SW480 (cell line): ENCODE data around the gene FUZ.

ENCODE experiments used
- DNase-seq: peaks from one replicate; pipeline ENCODE4 v3.0.0-alpha.2; 2016; ENCODE audit warnings: low spot score

Gene FUZ, protein sequence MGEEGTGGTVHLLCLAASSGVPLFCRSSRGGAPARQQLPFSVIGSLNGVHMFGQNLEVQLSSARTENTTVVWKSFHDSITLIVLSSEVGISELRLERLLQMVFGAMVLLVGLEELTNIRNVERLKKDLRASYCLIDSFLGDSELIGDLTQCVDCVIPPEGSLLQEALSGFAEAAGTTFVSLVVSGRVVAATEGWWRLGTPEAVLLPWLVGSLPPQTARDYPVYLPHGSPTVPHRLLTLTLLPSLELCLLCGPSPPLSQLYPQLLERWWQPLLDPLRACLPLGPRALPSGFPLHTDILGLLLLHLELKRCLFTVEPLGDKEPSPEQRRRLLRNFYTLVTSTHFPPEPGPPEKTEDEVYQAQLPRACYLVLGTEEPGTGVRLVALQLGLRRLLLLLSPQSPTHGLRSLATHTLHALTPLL

DNA sequence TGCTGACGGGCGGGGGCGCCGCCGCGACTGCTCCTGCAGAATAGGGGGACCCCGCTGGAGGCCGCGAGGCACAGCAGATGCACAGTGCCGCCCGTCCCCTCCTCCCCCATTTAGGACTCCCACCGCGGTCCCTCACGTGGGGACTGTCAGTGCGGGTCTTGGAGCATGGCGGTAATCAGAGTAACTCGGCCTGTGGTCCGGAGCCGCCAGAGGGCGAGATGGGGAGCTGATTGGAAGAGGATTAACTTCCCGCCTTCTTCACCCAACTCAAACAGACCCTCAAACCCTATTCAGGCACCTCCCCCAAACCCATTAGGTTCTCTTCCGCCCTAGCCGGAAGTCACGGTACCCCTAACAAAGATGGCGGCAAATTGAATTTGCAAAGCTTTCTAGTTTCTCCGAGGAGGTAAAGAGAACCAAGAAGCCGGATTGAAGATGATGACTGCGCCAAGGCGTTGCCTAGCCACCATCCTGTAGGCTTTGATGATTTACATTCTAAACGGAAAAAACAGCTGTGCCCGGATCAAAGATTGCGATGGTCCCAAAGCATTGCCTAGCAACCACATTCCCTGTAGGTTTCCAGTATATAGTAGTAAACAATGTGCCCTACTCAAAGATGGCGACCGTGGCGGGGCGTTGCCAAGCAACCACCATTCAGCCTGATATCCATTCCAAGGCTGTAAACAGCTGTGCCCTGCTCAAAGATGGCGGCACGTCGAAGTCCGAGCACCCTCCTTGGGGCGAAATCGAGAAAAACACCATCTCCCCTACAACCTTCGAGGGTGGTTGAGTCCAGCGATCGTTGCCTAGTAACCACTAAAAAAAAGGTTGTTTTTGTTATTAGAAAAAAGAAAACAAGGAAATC is at the start of gene FUZ:
TSS of gene FUZ (minus strand) at position 296 of the 865 bp plus-strand sequence. CDS start at position 110, 186 bp downstream.
- DNase-seq = peak; percentile 98

DNA sequence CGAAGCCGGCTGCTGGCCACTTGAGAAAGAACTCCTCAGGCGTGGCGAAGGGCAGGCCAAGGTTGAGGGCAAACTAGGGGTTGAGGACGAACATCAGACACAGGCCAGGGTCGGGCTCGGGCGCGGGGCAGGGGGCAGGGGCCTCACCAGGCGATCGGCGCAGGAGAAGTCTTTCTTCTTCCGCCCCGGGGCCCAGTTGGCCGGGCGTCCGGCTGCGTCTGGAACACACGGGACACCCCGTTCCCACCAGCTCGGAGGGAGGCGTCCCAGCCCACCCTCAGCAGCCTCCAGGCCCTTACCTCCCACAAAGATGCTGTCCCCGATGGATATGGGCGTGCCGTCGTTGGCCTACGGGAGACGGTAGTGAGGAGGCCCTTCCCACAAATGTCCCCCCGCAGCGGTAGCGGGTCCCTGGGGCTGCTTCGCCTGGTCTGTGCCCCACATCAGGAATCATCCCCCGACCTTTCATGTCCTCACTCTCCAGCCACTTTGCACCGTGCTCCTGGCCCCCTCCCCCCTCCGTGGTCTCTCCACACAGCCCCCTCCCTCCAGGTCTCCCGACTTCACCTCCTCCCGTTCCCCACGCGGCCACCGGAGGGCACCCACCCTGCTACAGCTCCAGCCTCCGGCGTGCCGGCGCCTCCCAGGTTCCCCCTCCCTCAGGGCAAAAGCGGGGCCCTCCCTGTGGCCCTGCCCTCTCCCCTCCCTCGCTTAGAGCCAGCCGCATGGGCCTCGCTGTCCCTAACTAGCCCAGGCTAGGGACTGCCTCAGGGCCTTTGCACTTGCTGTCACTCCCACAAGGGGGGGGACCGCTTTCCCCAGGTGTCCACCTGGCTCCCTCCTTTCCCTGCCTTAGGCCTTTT is 49.5 kb upstream of the FUZ start:
- DNase-seq = no peak

DNA sequence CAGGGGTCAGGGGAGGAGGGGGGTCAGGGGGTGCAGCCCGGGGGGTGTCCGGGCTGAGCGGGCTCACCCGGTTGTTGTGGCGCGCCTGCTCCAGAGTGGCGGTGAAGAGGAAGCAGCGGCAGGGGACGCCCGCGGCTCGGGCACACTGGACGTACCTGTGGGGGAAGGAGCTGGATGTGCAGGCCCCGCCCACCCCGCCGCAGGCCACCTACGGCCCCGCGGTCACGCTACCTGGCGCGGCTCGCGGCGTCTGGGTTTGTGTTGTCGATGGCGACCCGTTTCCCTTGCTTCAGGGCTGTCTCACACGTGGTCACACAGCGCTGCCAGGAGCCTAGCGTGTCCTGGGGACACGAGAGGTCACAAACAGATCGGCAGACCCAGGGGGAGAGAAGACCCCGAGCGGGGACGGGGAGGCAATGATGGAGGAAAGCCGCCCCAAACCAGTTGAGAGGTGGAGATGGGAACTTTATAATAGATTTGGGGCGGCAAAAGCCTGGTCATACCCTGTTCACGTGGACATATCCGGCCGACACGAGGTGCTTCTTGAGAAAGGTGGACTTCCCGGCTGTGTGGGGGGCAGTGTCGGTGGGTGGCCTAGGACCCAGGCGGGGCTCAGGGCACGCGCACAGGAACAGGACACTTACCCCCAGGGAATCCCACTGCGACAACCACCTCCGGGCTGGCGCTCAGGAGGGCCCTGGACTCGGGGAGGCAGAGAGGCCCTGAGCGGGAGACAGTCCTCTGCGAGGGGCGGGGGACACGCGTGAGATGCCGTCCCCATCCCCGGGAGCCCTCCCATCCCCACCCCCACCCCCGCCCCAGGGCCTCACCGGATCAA is 48.7 kb upstream of the FUZ start:
- no peak for DNase-seq

DNA sequence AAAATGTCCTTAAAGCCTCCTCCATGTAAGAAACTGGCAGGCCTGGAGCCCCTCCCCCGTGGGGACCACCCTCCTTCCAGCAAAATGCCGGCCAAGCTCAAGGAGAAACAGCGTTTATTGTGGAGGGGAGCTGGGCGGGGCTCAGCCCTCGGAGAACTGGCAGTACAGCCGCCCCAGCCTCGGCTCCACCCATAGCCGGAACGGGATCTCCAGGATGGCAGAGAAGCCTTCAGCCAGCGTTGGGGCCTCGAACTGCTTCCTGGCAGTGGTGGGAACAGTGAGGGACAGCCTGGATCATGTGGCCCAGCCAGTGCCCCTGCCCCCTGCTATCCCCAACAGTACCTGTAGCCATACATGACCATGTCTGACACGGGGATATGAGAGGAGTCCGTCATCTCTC is 48.0 kb upstream of the FUZ start:
- DNase-seq = no peak

DNA sequence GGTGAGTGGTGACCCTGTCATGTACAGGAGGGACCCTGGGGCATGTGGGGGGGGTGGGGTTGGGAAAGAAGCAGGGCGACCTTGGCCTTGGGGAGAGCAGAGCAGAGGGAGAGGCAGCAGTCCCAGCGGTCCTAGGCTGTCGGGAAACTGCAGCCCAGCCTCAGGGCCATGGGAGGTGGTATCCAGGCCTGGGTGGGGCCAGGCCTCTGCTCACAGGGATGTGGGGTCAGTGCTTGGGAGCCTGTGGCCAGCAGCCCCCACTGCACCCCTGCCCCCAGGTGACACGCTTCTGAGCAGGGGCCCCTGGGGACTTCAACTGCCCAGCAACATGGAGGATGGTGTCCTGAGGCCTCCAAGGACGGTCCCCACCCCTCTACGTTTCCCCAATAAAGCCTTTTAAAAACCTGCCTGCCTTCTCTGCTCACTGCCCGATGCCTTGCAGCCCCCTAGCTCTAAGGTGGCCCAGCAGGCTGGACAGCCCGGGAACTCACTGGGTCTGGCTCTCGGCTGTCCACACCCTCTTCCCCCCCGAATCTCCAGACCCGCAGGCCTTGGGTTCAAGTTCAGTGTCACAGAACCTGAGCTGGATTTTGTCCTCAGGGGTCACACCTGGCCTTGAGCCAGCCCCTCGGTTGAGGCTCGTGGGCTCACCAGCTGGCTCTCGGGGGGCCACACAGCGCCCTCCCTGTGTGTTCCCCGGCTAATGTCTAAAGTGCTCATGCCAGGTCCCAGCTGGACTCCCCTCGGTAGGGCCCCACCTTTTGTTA is 47.4 kb upstream of the FUZ start:
- DNase-seq = no peak

DNA sequence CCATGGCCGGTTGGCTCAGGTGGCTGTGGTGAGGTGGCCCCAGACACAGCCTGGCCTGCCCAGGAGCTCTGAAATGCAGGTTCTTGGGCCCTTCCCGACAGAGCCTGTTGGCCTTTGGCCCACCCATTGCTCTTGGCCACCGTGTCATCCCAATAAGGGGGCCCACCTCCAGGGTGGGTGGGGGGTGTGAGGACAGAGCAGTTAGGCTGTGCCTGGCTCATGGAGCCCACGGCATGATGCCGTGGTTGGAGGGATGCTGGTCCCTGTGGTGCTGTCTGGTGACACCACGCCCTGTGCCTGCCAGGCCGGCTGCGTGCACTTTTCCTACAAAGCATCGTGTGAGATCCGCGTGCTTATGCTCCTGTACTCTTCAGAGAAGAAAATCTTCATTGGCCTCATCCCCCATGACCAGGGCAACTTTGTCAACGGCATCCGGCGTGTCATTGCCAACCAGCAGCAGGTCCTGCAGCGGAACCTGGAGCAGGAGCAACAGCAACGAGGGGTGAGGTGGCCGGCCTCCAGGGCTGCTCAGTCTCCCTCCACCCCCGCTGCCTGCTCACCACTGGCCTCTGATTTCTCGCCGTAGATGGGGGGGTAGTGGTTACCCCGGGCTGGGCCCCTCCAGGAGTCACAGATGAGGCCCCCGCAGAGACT is 46.7 kb upstream of the FUZ start:
- DNase-seq = no peak

DNA sequence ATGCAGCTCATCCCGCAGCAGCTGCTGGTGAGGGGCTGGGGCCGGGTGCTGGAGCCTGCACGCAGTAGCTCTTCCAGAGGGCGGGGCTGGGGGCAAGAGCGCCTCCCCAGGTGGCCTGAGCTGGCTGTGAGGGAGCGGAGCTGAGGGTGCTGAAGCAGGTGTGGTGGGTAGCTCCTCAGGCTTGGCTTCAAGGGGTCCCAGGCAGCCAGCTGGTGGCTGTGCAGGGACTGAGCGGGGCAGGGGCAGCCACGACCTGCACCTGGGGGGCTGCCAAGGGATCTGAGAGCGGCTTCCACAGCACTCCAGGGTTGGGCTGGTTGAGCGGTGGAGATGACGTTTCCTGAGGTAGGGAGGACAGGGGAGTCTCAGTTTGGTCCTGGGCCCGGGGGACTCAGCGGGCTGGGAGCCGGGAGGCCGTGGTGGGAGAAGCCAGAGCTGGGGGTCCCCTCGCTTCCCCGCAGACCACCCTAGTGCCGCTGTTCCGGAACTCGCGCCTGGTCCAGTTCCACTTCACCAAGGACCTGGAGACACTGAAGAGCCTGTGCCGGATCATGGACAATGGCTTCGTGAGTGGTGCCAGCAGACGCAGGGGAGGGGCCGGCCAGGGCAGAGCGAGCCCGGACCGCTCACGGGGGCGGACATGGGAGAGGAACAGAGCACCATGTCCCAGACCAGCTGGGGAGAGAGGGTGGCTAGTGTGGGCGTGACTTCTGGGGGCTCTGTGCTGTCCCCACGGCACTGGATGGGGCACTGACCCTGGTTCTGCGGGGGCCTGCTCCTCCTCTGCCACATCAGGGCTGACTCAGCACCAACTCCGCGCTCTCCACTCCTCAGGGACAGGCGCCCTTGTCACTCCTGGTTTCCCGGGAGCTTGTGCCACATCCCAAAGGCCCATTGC is 45.2 kb upstream of the FUZ start:
- no peak for DNase-seq

DNA sequence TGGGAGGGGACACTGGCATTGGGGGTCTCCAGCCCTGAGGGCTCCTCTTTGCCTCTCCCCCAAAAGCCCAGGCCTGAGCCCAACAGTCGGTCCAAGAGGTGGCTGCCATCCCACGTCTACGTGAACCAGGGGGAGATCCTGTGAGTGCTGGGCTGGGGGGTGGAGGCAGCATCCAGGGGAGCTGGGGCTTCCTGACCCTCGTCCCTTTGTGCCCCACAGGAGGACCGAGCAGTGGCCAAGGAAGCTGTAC is 44.7 kb upstream of the FUZ start:
- no peak for DNase-seq

DNA sequence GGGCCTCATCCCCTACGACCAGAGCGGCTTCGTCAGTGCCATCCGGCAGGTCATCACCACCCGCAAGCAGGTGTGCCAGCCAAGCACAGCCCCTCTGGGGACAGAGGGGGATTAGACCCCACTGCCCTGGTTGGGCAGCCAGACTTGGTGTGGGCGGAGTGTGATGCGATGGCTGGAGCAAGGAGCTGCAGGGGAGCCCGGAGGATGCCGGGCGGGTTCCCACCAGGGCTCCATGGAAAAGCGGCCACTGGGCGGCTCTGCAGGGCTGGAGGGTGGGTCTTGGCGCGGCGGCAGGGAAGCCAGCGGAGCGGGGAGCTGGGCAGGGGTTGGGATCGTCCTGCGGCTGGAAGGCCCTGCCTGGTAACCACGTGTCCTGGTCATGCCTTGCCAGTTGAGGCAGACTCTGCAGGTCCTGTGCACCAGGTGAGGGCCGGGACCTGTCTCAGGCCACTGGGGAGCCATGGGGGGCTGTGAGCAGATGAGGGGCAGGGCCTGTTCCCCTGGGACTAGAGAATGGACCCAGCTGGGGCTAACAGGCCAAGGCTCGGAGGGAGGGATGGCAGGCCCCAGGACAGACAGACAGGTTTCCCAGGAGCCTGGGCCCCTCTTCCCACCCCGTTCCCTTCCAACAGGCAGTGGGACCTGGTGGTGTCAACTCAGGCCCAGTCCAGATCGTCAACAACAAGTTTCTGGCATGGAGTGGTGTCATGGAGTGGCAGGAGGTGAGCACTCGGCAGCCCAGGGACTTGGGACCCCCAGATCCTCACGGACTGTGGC is 44.2 kb upstream of the FUZ start:
- DNase-seq = no peak

DNA sequence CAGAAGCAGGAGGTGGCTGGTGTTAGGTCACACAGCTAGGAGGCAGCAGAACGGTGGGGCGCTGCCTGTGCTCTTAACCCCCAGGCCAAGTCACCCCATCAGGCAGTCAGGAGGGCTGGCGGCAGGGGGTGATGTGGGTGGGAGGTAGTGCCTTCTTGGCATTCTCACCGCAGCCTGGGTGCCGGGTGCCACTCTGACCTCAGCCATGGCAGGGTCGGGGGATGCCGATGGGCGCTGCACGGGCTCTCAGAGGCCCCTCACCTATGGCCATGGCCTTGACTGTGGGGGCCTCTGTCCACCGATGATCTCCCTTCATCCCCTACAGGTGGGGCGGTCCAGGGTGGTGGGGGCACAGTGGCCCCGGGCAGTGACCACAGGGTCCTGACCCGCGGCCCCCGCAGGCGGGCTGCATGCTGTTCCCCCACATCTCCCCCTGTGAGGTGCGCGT is 43.5 kb upstream of the FUZ start:
- no peak for DNase-seq

DNA sequence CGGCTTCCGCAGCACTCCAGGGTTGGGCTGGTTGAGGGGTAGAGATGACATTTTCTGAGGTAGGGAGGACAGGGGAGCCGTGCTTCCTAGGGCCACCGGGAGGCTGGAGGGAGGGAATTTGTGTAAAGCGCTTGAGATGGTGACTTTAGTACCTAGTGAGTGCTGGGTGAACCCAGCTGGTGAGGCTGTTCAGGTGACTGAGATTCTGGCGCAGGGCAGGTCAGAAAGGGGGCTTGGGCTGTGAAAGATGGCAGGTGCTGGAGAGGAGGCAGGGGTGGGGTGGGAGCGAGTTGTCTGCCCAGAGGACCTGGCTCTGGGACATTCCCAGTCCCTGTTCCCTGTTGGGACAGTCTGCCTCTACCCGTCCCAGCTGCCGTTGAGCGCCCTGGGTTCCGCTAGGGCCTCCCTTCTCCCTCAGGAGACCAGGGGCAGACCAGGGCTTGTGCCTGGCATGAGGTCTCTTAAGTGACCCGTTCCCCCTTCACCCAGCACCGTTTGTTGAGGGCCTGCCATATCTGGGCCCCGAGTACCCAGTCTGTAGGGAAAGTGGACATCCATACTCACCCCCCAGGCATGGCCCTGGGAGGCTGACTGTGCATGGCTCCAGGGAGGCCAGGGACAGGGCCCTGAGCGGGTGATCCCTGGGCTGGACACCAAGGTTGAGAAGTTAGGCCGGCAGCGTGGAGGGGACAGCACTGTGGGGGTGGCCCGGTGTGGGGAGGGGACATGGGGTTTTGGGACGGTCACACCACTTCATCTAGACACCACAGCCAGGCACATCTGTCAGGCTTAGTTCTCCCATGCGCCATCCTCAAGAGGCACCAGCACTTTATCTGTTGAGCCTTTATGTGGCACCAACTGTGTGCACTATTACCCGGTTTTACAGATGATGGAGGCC is 42.8 kb upstream of the FUZ start:
- DNase-seq = no peak

DNA sequence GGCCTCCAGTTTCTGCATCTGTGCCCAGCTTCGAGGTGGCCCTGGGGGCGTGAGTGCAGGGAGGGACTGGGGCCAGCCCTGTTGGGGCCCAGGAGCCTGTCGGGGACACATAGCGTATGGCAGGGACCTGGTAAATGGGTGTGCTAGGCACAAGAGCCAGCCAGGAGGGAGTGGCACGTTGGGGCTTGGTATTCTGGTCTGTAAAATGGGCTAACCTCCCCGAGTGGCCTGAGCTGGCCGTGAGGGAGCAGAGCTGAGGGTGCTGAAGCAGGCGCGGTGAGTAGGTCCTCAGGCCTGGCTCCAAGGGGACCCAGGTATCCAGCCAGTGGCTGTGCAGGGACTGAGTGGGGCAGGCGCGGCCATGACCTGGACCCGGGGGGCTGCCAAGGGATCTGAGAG is 42.2 kb upstream of the FUZ start:
- no peak for DNase-seq

DNA sequence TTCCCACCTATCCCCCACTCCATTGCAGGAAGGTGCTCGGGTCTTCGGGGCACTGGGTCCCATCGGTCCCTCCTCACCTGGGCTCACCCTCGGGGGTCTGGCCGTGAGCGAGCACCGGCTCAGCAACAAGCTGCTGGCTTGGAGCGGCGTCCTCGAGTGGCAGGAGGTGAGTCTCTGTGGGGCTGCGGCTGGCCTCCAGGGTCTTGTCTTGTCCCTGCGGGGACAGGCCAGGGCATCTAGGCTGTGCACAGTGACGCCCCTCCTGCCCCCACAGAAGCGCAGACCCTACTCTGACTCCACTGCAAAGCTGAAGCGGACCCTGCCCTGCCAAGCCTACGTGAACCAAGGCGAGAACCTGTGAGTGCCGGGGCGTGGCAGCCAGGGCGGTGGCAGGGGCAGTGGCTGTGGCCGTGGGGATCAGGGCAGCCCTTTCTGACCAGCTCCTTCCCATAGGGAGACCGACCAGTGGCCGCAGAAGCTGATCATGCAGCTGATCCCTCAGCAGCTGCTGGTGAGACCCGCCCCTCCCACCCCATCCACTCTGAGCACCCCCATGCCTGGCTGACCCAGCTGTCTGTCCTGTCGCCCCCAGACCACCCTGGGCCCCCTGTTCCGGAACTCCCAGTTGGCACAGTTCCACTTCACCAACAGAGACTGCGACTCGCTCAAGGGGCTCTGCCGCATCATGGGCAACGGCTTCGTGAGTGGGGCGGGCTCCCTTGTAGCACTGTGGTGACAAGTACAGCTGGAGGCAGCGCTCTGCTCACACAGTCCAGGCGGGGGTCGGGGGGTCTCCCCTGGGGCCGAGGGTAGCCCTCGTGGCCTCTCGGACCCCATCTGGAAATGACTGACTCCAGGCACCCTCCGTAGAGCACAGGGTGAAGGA is 41.5 kb upstream of the FUZ start:
- no peak for DNase-seq

DNA sequence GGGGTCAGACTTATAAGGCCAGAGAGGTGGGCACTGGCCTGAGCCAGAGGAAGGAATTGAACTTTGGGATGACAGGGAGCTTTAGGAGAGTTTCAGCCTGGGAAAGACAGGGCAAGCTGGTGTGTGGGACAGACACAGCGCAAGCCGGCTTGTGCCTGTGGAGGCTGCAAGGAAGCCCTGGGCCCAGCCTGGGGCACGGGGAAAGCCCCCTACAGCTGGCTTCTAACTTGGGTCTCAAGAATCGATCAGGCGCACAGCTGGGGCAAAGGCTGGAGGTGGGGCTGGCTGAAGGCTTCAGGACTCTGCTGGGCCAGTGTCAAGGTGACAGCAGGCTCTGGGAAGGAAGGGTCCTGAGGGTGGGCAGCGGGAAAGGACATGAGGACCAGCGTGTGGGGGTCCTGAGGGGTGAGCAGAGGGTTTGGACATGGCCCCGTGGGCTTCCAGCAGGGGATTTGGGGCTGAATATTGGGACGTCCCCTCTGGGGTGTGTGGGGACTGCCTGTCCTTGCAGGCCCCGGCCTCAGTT is 40.8 kb upstream of the FUZ start:
- DNase-seq = no peak

DNA sequence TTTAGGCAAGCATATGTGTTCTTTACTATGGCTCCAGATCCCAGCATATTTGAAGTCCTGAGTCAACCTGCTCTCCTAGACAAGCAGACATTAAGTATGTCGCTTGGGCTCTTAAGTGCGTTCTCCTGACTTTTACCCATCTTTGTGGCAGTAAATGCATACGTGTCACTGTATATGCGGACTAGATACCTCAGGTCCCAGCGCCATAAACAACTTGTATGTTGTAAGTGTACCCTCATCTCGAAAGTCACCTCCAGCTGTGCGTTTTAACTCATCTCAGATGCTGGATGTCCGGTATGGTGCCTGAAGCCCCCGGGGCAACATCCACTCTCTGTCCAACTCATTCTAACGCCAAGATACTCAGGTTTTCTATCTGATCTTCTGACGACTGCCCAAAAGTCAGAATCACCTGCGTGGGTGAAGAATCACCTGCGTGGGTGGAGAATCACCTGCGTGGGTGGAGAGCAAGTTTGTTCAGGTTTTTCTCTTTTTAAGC is 39.6 kb upstream of the FUZ start:
- DNase-seq = no peak
